Eye (tissue), 1 donor: ENCODE data around the gene AHSA1.
"Not testable (repeated sequence)": the region's sequence is repeated elsewhere in the genome, so short reads cannot be mapped to it uniquely, and the experiment has no call there.

Source experiments
- DNase-seq: peaks from one replicate; pipeline ENCODE4 v3.0.0-alpha.2; 2015

AHSA1 gene

GRCh38 chr14:77457522-77458248 is at the start of gene AHSA1, which contains the start of gene VIPAS39:
Gene AHSA1, plus strand, starts transcription at chr14:77458093. Its CDS starts 97 bp downstream, at chr14:77458190.
Gene VIPAS39, minus strand, starts transcription at chr14:77457601. Its CDS starts 3,499 bp downstream, at chr14:77454102.
- DNase-seq: peak; percentile 99

- DNase-seq: no peak
Measured at GRCh38 chr14:77409131-77409533, 48.8 kb upstream of the AHSA1 start.

- DNase-seq: not testable (repeated sequence)
Measured at GRCh38 chr14:77415403-77416030, 42.4 kb upstream of the AHSA1 start.

- DNase-seq: not testable (repeated sequence)
Measured at GRCh38 chr14:77416098-77416497, 41.8 kb upstream of the AHSA1 start.

GRCh38 chr14:77416836-77417235 is 41.1 kb upstream of the AHSA1 start:
- no peak for DNase-seq

DNA sequence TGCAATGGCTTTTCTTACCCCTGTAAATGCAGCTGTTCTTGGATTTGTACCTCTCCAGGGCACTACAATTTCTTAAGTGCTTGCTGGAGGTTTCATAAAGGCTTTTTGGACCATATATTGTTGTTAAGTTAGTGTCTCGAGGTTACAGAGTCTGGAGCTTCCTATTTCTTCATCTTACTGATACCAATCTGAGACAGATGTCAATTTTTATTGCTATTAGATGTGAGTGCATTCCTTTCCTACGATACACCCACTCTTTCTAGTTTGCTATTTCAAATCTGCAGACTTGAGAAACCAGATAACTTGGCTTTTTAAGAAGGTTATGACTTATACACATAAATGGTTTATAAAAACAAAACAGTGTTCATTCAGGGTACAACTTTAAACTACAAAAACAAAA is 36.7 kb upstream of the AHSA1 start:
- no peak for DNase-seq

DNA sequence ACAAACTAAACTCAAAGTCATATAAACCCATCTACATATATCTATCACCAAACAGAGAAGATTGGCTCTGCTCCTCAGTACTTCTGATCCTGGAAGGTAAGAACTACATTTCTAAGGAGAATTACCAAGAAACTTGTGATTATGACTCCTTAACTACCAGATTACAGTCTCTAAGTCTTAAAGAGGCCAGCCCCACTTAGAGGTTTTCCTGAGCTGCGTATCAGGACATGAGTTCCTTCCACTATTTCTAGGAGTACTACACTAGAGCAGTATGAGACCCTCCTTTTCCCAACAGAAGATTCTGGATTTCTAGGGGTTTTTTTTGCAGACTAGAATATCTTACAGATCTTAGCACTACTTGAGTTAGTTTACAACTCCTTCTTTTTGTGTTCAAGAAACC is 34.5 kb upstream of the AHSA1 start, which contains the start of gene NOXRED1:
Gene NOXRED1 (minus strand): TSS at position 101 of the 400 bp plus-strand sequence. CDS start 634 bp downstream, outside the sequence.
- no peak for DNase-seq

GRCh38 chr14:77424862-77425261 is 33.0 kb upstream of the AHSA1 start:
- no peak for DNase-seq

- DNase-seq: no peak
Measured at GRCh38 chr14:77426396-77426795, 31.5 kb upstream of the AHSA1 start.

GRCh38 chr14:77436042-77436441 is 21.9 kb upstream of the AHSA1 start:
- DNase-seq: no peak

GRCh38 chr14:77438596-77438995 is 19.3 kb upstream of the AHSA1 start:
- no peak for DNase-seq

GRCh38 chr14:77439861-77440260 is 18.0 kb upstream of the AHSA1 start:
- no peak for DNase-seq

DNA sequence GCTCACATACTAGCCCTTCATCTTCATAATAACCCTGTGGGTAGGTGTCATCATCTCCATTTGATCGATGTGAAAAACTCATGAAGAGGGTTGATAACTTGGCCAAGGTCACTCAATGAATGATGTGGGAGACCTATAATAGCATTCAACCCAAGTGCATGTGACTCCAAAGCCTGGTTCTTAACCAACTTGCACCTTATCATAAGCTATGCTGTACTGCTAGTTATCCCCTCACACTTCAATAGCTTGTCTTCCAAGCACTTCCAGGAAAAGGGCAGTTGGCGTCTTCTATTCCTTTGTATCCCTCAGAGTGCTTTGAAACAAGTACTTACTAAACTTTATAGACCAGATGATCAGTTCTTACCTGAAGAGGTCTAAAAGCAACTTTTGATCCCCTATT is 15.7 kb upstream of the AHSA1 start:
- no peak for DNase-seq

GRCh38 chr14:77455966-77456640 is 1.8 kb upstream of the AHSA1 start:
- no peak for DNase-seq

GRCh38 chr14:77457115-77457521 is 775 bp upstream of the AHSA1 start:
- DNase-seq: no peak

- no peak for DNase-seq
Measured at GRCh38 chr14:77458249-77458950, 507 bp downstream of the AHSA1 start.

DNA sequence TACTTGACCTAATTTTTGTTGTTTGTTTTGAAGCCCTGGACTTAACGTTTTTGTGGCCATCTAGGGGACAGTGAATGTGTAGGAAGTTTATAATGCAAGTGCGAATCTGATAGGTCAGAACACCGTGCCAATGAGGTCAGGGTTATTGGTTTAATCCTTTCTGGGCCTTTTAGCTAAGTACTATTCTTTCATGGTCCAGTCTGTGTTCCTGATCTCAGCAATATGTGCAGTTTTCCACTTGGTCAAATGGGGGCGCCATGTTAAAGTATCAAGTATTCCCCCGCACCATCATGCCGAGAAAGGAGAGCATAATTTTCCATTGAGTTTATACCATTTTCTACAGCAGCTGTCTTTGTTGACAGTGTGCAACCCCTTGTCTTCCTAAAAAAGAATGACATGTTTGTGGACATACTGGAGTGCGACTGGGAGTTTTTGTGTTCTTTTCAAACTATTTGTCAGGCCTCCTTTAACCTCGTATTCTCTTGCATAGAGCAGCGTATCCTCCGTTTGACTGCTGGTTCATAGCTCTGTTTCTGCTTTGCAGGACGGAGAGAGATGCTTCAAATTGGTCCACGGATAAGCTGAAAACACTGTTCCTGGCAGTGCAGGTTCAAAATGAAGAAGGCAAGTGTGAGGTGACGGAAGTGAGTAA is 1.3 kb downstream of the AHSA1 start:
- peak; percentile 83 for DNase-seq

DNA sequence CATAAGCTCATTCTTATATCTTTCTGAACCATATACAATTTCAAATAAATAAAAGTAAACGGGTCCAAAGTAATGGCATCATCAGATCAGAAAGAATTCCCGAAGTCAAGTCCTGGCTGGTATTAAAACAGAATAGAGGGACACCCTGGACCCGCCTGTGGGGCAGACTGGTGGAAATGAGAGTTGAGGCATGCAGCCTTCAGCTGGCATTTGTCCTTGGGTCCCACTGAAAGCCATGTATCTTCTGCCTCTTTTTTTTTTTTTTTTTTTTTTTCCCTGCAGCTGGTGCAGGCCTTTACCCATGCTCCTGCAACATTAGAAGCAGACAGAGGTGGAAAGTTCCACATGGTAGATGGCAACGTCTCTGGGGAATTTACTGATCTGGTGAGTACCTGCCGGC is 9.9 kb downstream of the AHSA1 start:
- DNase-seq: no peak

GRCh38 chr14:77469067-77469505 is 11.2 kb downstream of the AHSA1 start:
- no peak for DNase-seq

GRCh38 chr14:77469539-77469938 is 11.6 kb downstream of the AHSA1 start:
- no peak for DNase-seq

DNA sequence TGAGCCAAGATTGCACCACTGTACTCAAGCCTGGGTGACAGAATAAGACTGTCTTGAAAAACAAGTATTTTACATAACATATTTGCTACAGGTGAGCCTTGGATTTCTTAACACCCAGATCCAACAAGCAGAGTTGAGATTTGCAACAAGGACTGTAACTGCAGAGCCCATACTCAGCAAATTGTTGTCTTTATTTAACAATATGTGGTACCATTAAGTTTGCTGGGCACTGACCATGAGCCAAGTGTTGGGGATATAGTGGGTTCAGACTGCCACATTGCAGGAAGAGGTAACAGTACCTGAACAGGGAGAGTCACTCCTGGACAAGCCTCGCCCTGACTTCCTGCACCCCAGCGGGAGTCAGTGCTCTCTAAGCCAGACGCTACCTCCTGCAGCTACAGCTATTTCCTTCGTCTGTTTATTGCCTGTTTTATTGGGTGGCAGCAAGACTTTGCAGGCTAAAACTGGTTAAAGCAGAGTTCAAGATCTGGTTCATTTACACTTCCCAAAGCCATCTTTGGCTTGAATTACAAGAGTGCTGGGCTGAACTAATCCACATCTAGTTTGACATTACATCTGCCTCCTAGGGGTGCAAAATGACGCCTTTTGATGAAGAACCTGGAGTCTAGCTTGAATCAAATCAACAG is 12.5 kb downstream of the AHSA1 start:
- DNase-seq: no peak

DNA sequence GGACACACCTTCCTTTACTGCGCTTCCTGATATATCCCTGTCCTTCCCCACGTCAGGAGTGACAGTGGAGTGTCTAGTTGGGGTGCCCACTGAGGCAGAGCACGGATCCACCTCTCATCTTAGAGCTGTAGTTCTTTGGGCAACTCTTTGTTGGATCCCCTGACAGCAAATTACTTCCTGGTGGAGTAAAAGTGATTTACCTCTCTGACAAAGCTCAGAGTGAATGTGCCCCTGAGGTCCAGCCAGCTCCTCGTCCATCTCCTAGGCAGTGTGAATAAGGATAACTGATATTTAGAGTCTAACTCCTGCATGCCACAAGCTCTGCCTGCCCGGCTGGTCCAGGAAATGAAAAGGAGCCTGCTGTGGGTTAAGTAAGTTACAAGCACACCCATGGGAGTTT is 16.0 kb downstream of the AHSA1 start:
- no peak for DNase-seq
